Activated T-helper 2 cell treated with anti-CD3 and anti-CD28 coated beads, Interferon-gamma antibody, Interleukin-2, Interleukin-4, amounts not matched to agents 10 μg/mL and 5 μg/mL and 100 μg/mL, durations not matched to agents 14 hours and 24 hours and 36 hours (primary cell): Measurements from ENCODE around the gene NRG3. TPM values are rescaled to one million over a fixed set of nuclear protein-coding genes. Genes with fewer than 3 reads are reported as not detected.

ENCODE experiments used
- DNase-seq: peaks from one replicate; pipeline ENCODE4 v3.0.0; 2021; ENCODE audit warnings: low spot score
- H3K27ac Mint-ChIP-seq: one replicate; pipeline ENCODE4 v1.8.0; 2021; ENCODE audit warnings: mixed read lengths
- H3K27me3 Mint-ChIP-seq: one replicate; pipeline ENCODE4 v1.8.0; 2021; ENCODE audit warnings: low read depth, mixed read lengths
- H3K36me3 Mint-ChIP-seq: one replicate; pipeline ENCODE4 v1.8.0; 2021; ENCODE audit warnings: low read depth, mixed read lengths
- H3K4me1 Mint-ChIP-seq: one replicate; pipeline ENCODE4 v1.8.0; 2021; ENCODE audit warnings: low read depth, mixed read lengths
- H3K4me3 Mint-ChIP-seq: one replicate; pipeline ENCODE4 v1.8.0; 2021; ENCODE audit warnings: low read depth, mild to moderate bottlenecking, moderate library complexity, mixed read lengths
- H3K9me3 Mint-ChIP-seq: one replicate; pipeline ENCODE4 v1.8.0; 2021; ENCODE audit warnings: mixed read lengths
- intact Hi-C: fragments of 100-400 bp; cut with micrococcal nuclease; formaldehyde crosslinking; loops from one replicate; pipeline ENCODE4 v1.15.1; 2023
- total RNA-seq: library from RNA; stranded (reverse); gene quantifications from 2 replicates; pipeline ENCODE4 v1.2.3, GENCODE V29; 2022

The NRG3 gene
- total RNA-seq, 1 donor from 2014 or later, result not detected

- Mint-ChIP-seq H3K9me3 (peaks cover 10% of the 10 kb centered on the region), H3K27ac (no peak overlapping the region), H3K36me3 (no peaks in the 10 kb centered on the region), H3K27me3 (no peaks in the 10 kb centered on the region), H3K4me3 (no peak overlapping the region), H3K4me1 (no peaks in the 10 kb centered on the region)
- no peak for DNase-seq
- intact Hi-C loops, result no loop called here
These were observed 861.3 kb downstream of the NRG3 start for GRCh38 chr10:82736305-82736704.

DNA sequence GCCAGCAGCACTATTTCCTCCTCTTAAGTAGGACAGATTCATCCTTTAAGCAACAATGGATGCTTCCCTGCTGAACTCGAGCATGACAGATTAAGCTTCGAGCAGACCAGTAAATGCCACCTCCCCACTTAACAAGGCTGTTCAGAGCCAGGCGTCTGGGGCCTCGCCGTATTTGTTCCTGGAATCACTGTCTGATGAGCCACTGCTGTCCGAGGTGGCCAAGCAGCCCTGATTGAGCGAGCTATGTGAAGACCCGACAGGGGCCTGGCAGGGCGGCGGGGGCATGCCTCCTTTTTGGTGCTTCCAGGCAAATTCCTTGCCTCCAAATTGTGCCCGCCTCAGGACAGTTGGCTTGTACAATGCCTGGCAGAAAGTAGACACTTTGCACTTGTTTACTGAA, 862.6 kb downstream of the NRG3 start:
- Mint-ChIP-seq H3K27ac (no peak overlapping the region), H3K36me3 (no peaks in the 10 kb centered on the region), H3K9me3 (peaks cover 7% of the 10 kb centered on the region), H3K4me3 (no peak overlapping the region), H3K27me3 (no peaks in the 10 kb centered on the region), H3K4me1 (no peaks in the 10 kb centered on the region)
- no peak for DNase-seq
- intact Hi-C loops, result no loop called here

- peaks cover 3% of the 10 kb centered on the region for H3K9me3 Mint-ChIP-seq
- intact Hi-C loops, result no loop called here
- H3K27ac Mint-ChIP-seq, result no peak overlapping the region
- H3K4me1 Mint-ChIP-seq, result no peaks in the 10 kb centered on the region
- no peak overlapping the region for H3K4me3 Mint-ChIP-seq
- no peaks in the 10 kb centered on the region for H3K27me3 Mint-ChIP-seq
- no peaks in the 10 kb centered on the region for H3K36me3 Mint-ChIP-seq
- DNase-seq, result no peak
These were observed 863.6 kb downstream of the NRG3 start for GRCh38 chr10:82738592-82738991.

- Mint-ChIP-seq H3K27me3 (no peaks in the 10 kb centered on the region), H3K36me3 (no peaks in the 10 kb centered on the region), H3K27ac (no peak overlapping the region), H3K9me3 (no peaks in the 10 kb centered on the region), H3K4me1 (no peaks in the 10 kb centered on the region), H3K4me3 (no peak overlapping the region)
- DNase-seq, result no peak
- intact Hi-C loops, result no loop called here
These were observed 867.5 kb downstream of the NRG3 start for GRCh38 chr10:82742478-82742877.

- H3K27ac Mint-ChIP-seq, result no peak overlapping the region
- no peaks in the 10 kb centered on the region for H3K36me3 Mint-ChIP-seq
- intact Hi-C loops, result no loop called here
- H3K9me3 Mint-ChIP-seq, result no peaks in the 10 kb centered on the region
- H3K4me1 Mint-ChIP-seq, result no peaks in the 10 kb centered on the region
- no peak overlapping the region for H3K4me3 Mint-ChIP-seq
- no peak for DNase-seq
- H3K27me3 Mint-ChIP-seq, result no peaks in the 10 kb centered on the region
These were observed 867.9 kb downstream of the NRG3 start for GRCh38 chr10:82742898-82743297.

DNA sequence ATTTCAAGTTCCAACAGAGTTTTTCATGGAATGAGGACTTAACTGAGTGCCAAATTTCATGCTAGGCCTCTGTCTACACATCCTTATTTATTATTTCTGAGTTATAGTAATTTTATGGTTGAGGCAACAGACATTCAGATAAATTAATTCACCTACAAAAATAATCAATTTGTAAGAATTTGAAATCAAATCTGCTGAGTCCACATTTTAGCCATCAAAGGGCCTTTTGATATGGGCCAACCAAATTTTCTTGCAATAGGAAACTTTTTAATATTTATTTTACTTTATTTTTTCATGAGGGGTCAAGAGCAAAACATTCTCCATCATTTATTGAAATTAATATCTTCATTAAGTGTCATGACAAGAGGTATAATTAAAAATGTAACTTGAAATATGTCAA, 875.5 kb downstream of the NRG3 start:
- intact Hi-C loops, result no loop called here
- no peak for DNase-seq
- H3K27ac Mint-ChIP-seq, result no peak overlapping the region
- H3K9me3 Mint-ChIP-seq, result no peaks in the 10 kb centered on the region
- no peaks in the 10 kb centered on the region for H3K27me3 Mint-ChIP-seq
- no peaks in the 10 kb centered on the region for H3K36me3 Mint-ChIP-seq
- no peaks in the 10 kb centered on the region for H3K4me1 Mint-ChIP-seq
- H3K4me3 Mint-ChIP-seq, result no peak overlapping the region

GRCh38 chr10:82757397-82757796, 882.4 kb downstream of the NRG3 start:
- Mint-ChIP-seq H3K4me3 (no peak overlapping the region), H3K4me1 (no peaks in the 10 kb centered on the region), H3K27me3 (no peaks in the 10 kb centered on the region), H3K36me3 (no peaks in the 10 kb centered on the region), H3K9me3 (no peaks in the 10 kb centered on the region), H3K27ac (no peak overlapping the region)
- intact Hi-C loops, result no loop called here
- no peak for DNase-seq

- no peak for DNase-seq
- no peaks in the 10 kb centered on the region for H3K4me1 Mint-ChIP-seq
- no peaks in the 10 kb centered on the region for H3K36me3 Mint-ChIP-seq
- no peaks in the 10 kb centered on the region for H3K27me3 Mint-ChIP-seq
- H3K4me3 Mint-ChIP-seq, result no peak overlapping the region
- intact Hi-C loops, result no loop called here
- H3K27ac Mint-ChIP-seq, result no peak overlapping the region
- no peaks in the 10 kb centered on the region for H3K9me3 Mint-ChIP-seq
These were observed 882.9 kb downstream of the NRG3 start for GRCh38 chr10:82757901-82758300.

DNA sequence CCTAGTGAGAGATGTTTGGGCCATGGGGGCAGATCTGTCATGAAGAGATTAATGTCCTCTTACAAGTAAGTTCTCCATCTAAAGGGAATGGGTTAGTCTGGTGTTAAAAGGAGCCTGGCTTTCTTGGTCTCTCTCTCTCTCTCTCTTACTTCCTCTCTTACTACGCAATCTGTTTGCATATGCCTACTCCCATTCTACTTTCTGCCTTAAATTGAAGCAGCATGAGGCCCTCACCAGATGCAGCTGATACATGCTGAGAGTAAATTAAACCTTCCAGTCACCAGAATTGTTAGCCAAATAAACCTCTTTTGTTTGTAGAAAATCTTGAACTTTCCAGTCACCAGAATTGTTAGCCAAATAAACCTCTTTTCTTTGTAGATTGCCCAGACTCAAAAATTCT, 884.1 kb downstream of the NRG3 start:
- H3K36me3 Mint-ChIP-seq, result no peaks in the 10 kb centered on the region
- no peak overlapping the region for H3K27ac Mint-ChIP-seq
- no peaks in the 10 kb centered on the region for H3K4me1 Mint-ChIP-seq
- H3K4me3 Mint-ChIP-seq, result no peak overlapping the region
- no peaks in the 10 kb centered on the region for H3K27me3 Mint-ChIP-seq
- H3K9me3 Mint-ChIP-seq, result no peaks in the 10 kb centered on the region
- intact Hi-C loops, result no loop called here
- DNase-seq, result no peak

GRCh38 chr10:82762641-82763040, 887.6 kb downstream of the NRG3 start:
- intact Hi-C loops, result no loop called here
- no peak overlapping the region for H3K27ac Mint-ChIP-seq
- H3K4me3 Mint-ChIP-seq, result no peak overlapping the region
- no peaks in the 10 kb centered on the region for H3K27me3 Mint-ChIP-seq
- no peaks in the 10 kb centered on the region for H3K9me3 Mint-ChIP-seq
- H3K4me1 Mint-ChIP-seq, result no peaks in the 10 kb centered on the region
- no peaks in the 10 kb centered on the region for H3K36me3 Mint-ChIP-seq
- no peak for DNase-seq

- Mint-ChIP-seq H3K27ac (no peak overlapping the region), H3K4me1 (no peaks in the 10 kb centered on the region), H3K36me3 (no peaks in the 10 kb centered on the region), H3K9me3 (no peaks in the 10 kb centered on the region), H3K4me3 (no peak overlapping the region), H3K27me3 (no peaks in the 10 kb centered on the region)
- DNase-seq, result no peak
- intact Hi-C loops, result no loop called here
These were observed 893.0 kb downstream of the NRG3 start for GRCh38 chr10:82768040-82768439.

DNA sequence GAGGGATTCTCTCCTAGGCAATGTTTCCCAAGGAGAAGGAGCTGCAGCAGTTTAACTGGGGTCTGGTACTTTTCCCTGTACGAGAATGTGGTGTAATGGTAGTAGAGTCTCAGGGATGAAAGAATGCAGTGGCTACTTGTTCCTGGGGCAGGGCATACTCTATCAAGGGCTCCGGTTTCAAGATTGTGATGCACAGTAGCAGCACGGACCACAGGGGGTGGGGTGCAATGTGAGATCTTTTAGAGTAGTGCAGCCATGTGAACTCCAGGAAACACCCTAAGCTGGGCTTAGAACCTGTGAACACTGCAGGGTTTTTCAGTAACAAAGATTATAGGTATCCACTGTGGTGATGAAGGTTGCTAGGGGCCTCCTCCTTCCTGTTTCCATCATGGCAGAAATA, 903.9 kb downstream of the NRG3 start:
- no peaks in the 10 kb centered on the region for H3K27me3 Mint-ChIP-seq
- no peaks in the 10 kb centered on the region for H3K36me3 Mint-ChIP-seq
- intact Hi-C loops, result no loop called here
- H3K4me3 Mint-ChIP-seq, result no peak overlapping the region
- DNase-seq, result no peak
- H3K9me3 Mint-ChIP-seq, result peaks cover 28% of the 10 kb centered on the region
- no peak overlapping the region for H3K27ac Mint-ChIP-seq
- no peaks in the 10 kb centered on the region for H3K4me1 Mint-ChIP-seq

GRCh38 chr10:82796510-82796909, 921.5 kb downstream of the NRG3 start:
- H3K27me3 Mint-ChIP-seq, result no peaks in the 10 kb centered on the region
- intact Hi-C loops, result no loop called here
- DNase-seq, result no peak
- H3K4me1 Mint-ChIP-seq, result no peaks in the 10 kb centered on the region
- no peaks in the 10 kb centered on the region for H3K9me3 Mint-ChIP-seq
- no peak overlapping the region for H3K4me3 Mint-ChIP-seq
- no peak overlapping the region for H3K27ac Mint-ChIP-seq
- no peaks in the 10 kb centered on the region for H3K36me3 Mint-ChIP-seq

GRCh38 chr10:82801289-82801688, 926.3 kb downstream of the NRG3 start:
- Mint-ChIP-seq H3K27me3 (no peaks in the 10 kb centered on the region), H3K9me3 (peaks cover 6% of the 10 kb centered on the region), H3K36me3 (no peaks in the 10 kb centered on the region), H3K4me3 (no peak overlapping the region), H3K27ac (no peak overlapping the region), H3K4me1 (no peaks in the 10 kb centered on the region)
- no peak for DNase-seq
- intact Hi-C loops, result no loop called here
